HFF-Myc (cell line): ENCODE results near the gene TBC1D22A.

Experiments used
- DNase-seq: peaks from one replicate; pipeline ENCODE4 v3.0.0-alpha.2; 2011; ENCODE audit warnings: low read depth; ENCODE audit errors: extremely low read depth
- H3K4me3 ChIP-seq: replicated peaks from 2 replicates; pipeline ENCODE4 v1.5.1; 2011; ENCODE audit warnings: low read depth, mild to moderate bottlenecking, control low read depth, low read length
- TF ChIP-seq, protein P1 (sequence below): IDR thresholded peaks from 2 replicates; pipeline ENCODE4 v1.5.1; 2012; ENCODE audit warnings: mild to moderate bottlenecking, low read depth, low read length, control low read depth; ENCODE audit errors: missing control alignments

Gene TBC1D22A, protein sequence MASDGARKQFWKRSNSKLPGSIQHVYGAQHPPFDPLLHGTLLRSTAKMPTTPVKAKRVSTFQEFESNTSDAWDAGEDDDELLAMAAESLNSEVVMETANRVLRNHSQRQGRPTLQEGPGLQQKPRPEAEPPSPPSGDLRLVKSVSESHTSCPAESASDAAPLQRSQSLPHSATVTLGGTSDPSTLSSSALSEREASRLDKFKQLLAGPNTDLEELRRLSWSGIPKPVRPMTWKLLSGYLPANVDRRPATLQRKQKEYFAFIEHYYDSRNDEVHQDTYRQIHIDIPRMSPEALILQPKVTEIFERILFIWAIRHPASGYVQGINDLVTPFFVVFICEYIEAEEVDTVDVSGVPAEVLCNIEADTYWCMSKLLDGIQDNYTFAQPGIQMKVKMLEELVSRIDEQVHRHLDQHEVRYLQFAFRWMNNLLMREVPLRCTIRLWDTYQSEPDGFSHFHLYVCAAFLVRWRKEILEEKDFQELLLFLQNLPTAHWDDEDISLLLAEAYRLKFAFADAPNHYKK

DNA sequence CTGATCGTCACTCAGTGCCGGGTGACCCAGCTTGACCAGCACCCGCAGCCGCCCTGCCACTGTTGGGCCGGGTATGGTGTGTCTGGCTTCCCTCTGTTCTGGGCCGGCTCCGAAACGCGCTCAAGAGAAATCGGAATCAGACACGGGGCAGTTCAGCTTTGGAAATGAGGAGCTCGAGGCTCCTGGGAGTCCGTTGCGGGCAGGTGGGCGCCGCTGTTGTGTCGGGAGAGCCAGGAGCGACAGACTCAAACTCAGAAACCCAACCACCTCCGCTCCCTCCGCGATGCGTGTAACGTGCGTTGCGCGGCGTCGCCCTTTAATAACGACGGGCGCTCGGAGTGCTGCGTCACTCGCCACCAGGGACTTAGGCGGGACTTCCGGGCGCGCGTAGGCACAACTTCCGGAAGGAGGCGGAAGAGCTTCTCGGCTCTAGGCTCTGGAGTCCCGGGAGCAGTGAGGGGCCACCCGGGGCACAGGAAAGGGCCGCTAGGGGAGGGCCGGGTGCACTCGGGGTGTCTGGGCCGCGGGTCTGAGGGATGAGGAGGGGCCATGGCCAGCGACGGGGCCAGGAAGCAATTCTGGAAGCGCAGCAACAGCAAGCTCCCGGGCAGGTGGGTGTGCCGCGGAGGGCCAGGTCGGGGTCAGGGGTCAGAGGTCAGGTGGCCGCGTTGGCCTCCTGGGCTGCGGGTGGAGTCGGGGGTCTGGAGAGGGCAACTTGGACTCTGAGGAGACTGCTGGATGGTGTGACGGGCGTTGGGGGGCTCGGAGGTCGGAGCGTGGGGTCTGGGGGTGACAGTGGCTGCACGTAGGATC, at the start of gene TBC1D22A:
Gene TBC1D22A, plus strand, starts transcription at position 413 of the 813 bp plus-strand sequence. Its CDS starts 137 bp downstream, at position 550.
- peak within 1 kb of the TSS; percentile 100 for H3K4me3 ChIP-seq
- TF ChIP-seq, protein P1, sequence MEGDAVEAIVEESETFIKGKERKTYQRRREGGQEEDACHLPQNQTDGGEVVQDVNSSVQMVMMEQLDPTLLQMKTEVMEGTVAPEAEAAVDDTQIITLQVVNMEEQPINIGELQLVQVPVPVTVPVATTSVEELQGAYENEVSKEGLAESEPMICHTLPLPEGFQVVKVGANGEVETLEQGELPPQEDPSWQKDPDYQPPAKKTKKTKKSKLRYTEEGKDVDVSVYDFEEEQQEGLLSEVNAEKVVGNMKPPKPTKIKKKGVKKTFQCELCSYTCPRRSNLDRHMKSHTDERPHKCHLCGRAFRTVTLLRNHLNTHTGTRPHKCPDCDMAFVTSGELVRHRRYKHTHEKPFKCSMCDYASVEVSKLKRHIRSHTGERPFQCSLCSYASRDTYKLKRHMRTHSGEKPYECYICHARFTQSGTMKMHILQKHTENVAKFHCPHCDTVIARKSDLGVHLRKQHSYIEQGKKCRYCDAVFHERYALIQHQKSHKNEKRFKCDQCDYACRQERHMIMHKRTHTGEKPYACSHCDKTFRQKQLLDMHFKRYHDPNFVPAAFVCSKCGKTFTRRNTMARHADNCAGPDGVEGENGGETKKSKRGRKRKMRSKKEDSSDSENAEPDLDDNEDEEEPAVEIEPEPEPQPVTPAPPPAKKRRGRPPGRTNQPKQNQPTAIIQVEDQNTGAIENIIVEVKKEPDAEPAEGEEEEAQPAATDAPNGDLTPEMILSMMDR, result no peak
- peak; percentile 76 for DNase-seq

DNA sequence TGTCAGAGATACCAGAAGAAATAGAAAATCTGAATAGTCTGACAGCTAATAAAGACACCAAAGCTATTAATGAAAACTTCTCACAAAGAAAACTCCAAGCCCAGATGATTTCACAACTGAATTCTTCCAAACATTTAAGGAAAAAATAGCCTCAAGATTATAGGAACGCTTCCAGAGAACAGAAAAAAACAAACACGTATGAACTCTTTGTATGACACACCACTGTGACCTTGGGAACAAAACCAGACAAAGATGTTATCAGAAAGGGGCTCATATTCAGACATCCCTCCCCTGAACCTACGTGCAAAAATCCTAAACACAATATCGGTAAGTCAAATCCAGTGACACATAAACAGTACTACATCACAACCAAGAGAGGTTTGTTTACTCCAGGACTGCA, 47.9 kb upstream of the TBC1D22A start:
- TF ChIP-seq, protein P1, result no peak
- H3K4me3 ChIP-seq, result no peak overlapping the region
- DNase-seq, result no peak

DNA sequence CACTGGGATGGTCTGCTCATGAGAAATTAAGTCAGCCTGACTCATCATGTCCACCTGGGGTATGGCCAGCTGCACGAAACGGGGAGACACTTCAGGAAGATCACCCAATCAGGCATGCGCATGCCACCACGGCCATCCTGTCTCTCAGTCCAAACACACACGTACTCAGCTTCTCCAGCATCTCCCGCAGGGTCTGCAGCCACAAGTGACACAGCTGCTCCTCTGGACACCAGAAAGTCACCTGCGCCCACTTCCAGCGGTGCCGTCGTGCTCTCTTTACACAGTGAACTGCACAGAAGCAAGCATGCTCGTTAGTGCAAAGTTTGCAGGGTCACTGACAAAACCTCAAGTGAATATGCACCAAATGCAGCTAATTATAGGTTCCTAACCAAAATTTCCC, 42.5 kb upstream of the TBC1D22A start:
- TF ChIP-seq, protein P1, result no peak
- H3K4me3 ChIP-seq, result no peak overlapping the region
- no peak for DNase-seq

DNA sequence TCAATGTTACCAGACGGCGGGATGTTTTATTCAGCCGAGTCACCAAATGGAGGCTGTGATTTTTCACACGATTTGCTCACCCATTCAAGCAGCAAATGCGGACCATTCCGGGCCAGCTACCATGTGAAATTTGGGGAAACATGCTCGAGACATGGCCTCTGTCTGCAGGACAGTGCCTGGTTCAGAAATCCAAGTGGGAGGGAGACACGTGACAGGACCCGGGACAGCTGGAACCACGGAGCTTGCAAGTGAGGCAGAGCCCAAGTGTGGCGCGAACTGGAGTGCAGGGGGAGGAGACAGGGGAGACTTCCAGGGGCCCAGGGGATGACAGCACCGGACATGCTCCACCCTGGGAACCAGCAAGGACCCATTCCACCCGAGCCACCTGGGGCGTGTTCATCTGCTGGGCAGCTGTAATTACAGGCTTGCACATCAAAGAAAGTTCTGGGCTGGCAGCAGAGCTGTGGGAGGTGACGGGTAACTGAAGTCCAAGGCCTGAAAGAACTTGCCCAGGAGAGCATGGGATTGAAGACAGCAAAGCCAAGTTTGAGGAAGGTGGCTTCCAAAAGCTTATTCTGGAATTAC, 40.9 kb upstream of the TBC1D22A start:
- TF ChIP-seq, protein P1, result no peak
- DNase-seq, result no peak
- no peak overlapping the region for H3K4me3 ChIP-seq

DNA sequence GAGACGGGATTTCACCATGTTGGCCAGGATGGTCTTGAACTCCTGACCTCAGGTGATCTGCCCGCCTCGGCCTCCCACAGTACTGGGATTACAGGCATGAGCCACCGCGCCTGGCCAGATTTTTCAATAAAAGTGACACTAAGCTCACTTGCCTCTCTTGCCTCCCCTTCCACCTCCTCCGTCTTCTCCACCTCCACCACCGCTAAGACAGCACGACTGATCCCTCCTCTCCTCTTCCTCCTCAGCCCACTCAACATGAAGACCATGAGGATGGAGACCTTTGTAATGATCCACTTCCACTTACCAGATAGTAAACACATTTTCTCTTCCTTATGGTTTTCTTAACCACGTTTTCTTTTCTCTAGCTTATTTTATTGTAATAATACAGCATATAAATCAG, 38.6 kb upstream of the TBC1D22A start:
- no peak overlapping the region for H3K4me3 ChIP-seq
- no peak for DNase-seq
- TF ChIP-seq, protein P1, result no peak

DNA sequence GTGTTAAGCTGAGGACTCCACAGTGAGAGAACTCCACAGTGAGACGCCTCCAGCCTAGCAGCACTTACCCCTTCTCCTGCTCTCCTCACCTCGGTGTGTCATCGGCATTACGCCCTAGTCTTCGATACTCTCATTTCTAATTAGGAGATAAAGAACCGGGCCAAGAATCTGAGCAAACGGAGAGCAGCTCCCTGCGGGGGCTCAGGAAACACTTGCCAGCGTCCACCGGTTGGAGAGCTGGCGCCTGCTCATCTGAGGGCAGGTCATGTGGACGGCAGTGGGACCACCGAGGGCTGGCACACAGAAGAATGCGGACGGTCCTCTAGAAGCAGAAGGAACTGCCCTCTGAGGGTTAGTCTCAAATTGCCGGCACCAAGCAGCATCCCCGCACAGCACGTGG, 37.4 kb upstream of the TBC1D22A start:
- TF ChIP-seq, protein P1, result no peak
- no peak overlapping the region for H3K4me3 ChIP-seq
- DNase-seq, result no peak
